Measurements from ENCODE around the gene PRMT5. TPM values are rescaled to one million over a fixed set of nuclear protein-coding genes. Genes with fewer than 3 reads are reported as not detected.
"Not testable (repeated sequence)": the region's sequence is repeated elsewhere in the genome, so short reads cannot be mapped to it uniquely, and the experiment has no call there.

Gene PRMT5
- total RNA-seq, 1 donor from 2014 or later, result 47.1 TPM

GRCh38 chr14:22935156-22935555, 6.0 kb upstream of the PRMT5 start:
- DNase-seq (ENCODE audit: low read depth in 2 of 2), result no peak

- no peak for DNase-seq (ENCODE audit: low read depth in 2 of 2)
Observed at GRCh38 chr14:22932146-22932545, 3.0 kb upstream of the PRMT5 start.

- DNase-seq (ENCODE audit: low read depth in 2 of 2), result no peak
Observed at GRCh38 chr14:22929961-22930364, 787 bp upstream of the PRMT5 start.

GRCh38 chr14:22928237-22929103, 706 bp downstream of the PRMT5 start:
- DNase-seq (ENCODE audit: low read depth in 2 of 2), result peak in 1 of 2 donors; percentile 10

- DNase-seq (ENCODE audit: low read depth in 2 of 2), result no peak
Observed at GRCh38 chr14:22926316-22926715, 2.9 kb downstream of the PRMT5 start.

- no peak for DNase-seq (ENCODE audit: low read depth in 2 of 2)
Observed at GRCh38 chr14:22925513-22925912, 3.7 kb downstream of the PRMT5 start.

- no peak for DNase-seq (ENCODE audit: low read depth in 2 of 2)
Observed at GRCh38 chr14:22923746-22924145, 5.4 kb downstream of the PRMT5 start.

- DNase-seq (ENCODE audit: low read depth in 2 of 2), result no peak
Observed at GRCh38 chr14:22922294-22922693, 6.9 kb downstream of the PRMT5 start.

- DNase-seq (ENCODE audit: low read depth in 2 of 2), result no peak
Observed at GRCh38 chr14:22920697-22921096, 8.5 kb downstream of the PRMT5 start.

- no peak for DNase-seq (ENCODE audit: low read depth in 2 of 2)
Observed at GRCh38 chr14:22919601-22919921, 9.6 kb downstream of the PRMT5 start.

GRCh38 chr14:22918804-22919600, 10.2 kb downstream of the PRMT5 start, which contains the start of gene RBM23:
TSS of gene RBM23 (minus strand) at chr14:22919149.
- peak; percentile 100 for DNase-seq (ENCODE audit: low read depth in 2 of 2)

GRCh38 chr14:22915886-22916521, 13.2 kb downstream of the PRMT5 start:
- DNase-seq (ENCODE audit: low read depth in 2 of 2), result no peak

- DNase-seq (ENCODE audit: low read depth in 2 of 2), result not testable (repeated sequence)
Observed at GRCh38 chr14:22914836-22915235, 14.3 kb downstream of the PRMT5 start.

GRCh38 chr14:22910916-22911315, 18.3 kb downstream of the PRMT5 start:
- DNase-seq (ENCODE audit: low read depth in 2 of 2), result no peak

- DNase-seq (ENCODE audit: low read depth in 2 of 2), result no peak
Observed at GRCh38 chr14:22908601-22909000, 20.6 kb downstream of the PRMT5 start.

GRCh38 chr14:22907429-22907828, 21.7 kb downstream of the PRMT5 start:
- DNase-seq (ENCODE audit: low read depth in 2 of 2), result no peak

- no peak for DNase-seq (ENCODE audit: low read depth in 2 of 2)
Observed at GRCh38 chr14:22906073-22906472, 23.1 kb downstream of the PRMT5 start.

- DNase-seq (ENCODE audit: low read depth in 2 of 2), result no peak
Observed at GRCh38 chr14:22905627-22906026, 23.5 kb downstream of the PRMT5 start.

GRCh38 chr14:22903742-22904087, 25.5 kb downstream of the PRMT5 start:
- DNase-seq (ENCODE audit: low read depth in 2 of 2), result no peak

- DNase-seq (ENCODE audit: low read depth in 2 of 2), result no peak
Observed at GRCh38 chr14:22901799-22902198, 27.4 kb downstream of the PRMT5 start.

- peak; percentile 33 to 75 for DNase-seq (ENCODE audit: low read depth in 2 of 2)
Observed at GRCh38 chr14:22900081-22900799, 28.9 kb downstream of the PRMT5 start.

All from dermis microvascular lymphatic vessel endothelial cell (primary cell).